GM19452 (cell line): ENCODE measurements around the gene POLE2.
"Not testable (repeated sequence)": the region's sequence is repeated elsewhere in the genome, so short reads cannot be mapped to it uniquely, and the experiment has no call there.

Experiments
- ATAC-seq: cut with Tn5 transposase; IDR thresholded peaks from one replicate; pipeline ENCODE4 v1.9.1; 2021; ENCODE audit not compliant: unreplicated experiment

Gene POLE2

DNA sequence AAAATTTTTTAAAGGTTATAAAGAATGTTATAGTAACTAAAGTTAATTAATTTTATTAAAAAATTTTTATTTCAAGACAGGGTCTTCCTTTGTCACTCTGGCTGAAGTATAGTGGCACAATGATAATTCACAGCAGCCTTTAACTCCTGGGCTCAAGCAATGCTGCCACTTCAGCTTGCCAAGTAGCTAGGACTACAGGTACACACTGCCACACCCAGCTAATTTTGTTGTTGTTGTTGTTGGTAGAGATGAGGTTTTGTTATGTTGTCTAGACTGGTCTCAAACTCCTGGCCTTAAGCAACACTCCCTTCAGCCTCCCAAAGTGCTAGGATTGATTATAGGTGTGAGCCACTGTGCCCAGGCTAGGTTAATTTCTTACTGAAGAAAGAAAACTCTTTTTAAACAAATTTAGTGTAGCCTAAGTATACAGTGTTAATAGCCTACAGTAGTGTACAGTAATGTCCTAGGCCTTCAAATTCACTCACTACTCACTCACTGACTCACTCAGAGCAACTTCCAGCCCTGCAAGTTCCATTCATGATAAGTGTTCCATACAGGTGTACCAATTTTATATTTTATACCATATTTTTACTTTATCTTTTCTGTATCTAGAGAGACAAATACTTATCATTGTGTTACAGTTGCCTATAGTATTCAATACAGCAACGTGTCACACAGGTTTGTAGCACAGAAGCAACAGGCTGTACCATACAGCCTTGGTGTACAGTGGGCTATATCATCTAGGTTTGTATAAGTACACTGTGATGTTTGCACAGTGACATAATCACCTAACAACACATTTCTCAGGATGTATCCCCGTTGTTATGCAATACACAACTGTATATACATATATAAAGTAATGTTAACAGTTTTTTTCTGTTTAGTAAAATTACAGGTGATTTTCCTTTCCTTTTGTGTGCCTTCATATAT, 28.2 kb downstream of the POLE2 start:
- ATAC-seq: no peak

DNA sequence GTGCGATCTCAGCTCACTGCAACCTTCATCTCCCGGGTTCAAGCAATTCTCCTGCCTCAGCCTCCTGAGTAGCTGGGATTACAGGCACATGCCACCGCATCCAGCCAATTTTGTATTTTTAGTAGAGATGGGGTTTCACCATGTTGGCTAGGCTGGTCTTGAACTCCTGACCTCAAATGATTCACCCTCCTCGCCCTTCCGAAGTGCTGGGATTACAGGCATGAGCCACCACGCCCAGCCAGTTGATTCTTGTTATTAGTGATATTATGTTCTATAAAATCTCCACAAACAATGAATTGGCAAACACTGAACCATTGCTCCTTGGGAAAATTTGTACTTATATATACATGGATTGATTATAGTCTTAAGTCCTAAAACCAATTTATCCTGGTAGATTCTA, 30.5 kb downstream of the POLE2 start:
- ATAC-seq: not testable (repeated sequence)

GRCh38 chr14:49654511-49654910, 33.5 kb downstream of the POLE2 start:
- no peak for ATAC-seq

GRCh38 chr14:49653508-49653907, 34.5 kb downstream of the POLE2 start:
- no peak for ATAC-seq

- no peak for ATAC-seq
These were observed 45.9 kb downstream of the POLE2 start for GRCh38 chr14:49642163-49642562.

- ATAC-seq: no peak
These were observed 46.3 kb downstream of the POLE2 start for GRCh38 chr14:49641697-49642129.

DNA sequence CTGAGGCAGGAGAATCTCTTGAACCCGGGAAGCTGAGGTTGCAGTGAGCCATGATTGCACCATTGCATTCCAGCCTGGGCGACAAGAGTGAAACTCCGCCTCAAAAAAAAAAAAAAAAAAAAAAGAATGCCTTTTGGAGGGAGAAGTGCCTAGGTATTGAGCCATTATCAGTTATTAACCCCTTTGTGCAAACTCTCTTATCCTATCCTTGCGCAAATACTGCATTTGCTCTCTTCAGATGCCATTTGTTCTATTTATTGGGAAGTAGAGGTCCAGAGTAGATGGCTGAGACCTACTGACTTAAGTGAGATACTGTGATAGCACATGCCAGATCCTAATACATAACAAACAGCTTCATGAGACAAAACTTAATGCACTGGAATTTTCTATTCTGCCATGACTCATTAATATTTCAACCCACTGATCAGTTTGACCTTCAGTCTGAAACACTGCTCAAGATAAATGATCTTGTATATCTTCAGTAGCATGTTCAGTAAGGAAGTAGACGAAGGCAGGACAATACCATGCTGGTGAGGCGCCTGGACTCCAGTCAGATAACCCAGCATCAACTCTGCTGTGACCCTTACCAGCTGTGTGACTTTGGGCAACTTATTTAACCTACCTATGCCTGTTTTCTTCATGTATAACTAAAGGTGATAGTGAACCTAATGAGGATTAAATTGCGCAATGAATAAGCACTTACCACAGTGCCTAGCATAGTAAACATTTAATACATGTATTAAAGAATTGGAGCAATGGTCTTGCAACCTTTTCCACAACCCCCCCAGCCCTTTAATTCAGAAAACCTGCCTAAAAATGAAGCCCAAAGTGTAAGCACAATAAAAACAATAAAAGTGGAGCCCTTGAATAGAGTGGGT, 47.2 kb downstream of the POLE2 start:
- ATAC-seq: no peak

DNA sequence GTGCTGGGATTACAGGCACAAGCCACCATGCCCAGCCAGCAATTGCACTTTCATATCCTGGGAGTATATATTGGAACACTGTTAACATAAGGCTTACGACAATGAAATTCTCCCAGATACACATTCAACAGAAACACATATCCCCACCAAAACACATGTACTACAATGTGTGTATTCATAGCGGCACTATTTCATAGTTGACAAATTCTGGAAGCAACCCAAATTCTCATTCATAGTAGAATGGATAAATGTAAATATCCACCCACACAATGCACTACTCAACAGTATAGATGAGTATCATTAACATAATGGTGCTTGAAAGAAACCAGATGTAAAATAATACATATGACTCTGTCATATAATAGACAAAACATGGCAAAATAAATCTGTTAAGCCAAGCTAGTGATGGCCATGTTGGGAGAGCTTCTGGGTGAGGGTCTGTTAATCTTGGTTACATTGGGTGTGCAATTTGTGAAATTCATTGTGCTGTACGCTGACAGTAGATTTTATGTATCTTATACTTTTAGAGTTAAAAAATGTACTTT, 50.4 kb downstream of the POLE2 start:
- no peak for ATAC-seq

DNA sequence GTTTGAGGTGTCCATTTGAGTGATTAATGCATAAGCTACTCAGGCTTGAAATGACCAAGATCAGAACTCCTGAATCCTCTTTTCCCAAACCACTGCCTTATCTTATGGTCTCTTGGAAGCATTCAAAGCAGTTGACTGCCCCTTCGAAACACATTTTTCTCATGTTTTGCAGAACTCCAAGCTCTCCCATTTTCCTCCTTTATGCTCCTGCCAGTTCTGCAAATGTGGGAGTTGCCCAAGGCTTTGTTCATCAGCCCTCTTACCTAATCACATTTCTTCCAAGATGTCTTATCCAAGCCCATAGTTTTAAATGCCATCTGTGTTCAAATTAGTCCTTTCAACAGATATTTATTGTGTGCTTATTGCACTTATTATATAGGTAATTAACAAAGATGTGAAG, 51.1 kb downstream of the POLE2 start:
- no peak for ATAC-seq

GRCh38 chr14:49634547-49635334, 53.3 kb downstream of the POLE2 start, which contains the start of gene DNAAF2:
TSS of gene DNAAF2 (minus strand) at chr14:49635244. CDS start at chr14:49635149, 95 bp downstream.
- ATAC-seq: peak; percentile 27

DNA sequence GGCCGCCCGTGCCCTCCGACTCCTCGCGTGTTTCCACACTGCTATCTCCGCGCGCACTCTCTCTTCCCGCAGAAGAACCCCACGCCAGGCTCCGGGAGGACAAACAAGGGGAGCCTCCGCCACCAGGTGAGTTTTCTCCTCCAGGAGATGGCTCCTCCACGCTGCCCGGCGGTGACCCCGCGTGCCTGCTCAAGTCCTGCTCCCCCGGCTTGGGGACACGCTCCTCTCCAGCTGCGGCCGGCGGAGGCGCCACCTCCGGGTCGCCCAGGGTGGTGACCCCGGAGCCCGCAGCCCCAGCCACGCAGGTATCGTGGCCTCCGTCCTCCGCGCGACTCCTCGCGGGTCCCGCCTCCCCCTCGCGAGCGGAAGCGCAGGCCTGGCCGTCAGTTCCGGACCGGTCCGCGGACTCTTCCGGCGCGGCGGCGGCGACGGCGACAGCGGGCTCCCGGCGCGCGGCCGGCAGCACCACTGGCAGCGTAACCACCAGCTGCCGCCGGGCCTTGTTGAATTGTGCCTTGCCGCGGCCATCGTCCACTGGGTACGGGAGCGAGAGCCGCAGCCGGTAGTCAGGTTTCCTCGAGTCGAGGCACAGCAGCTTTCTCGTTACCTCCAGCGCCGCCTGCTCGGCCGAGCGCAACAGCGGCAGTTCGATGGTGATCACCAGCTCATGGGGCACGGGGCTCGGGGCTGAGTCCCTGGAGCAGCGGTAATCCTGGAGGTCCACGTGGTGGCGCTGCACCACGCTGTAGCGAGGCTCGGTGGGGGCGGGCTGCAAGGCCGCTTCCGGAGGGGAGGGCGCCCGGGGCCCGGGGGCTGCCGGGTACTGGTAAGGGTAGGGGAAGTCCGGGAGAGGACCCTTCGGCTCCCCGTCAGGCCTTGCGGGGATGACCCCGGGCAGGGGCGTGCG, 54.1 kb downstream of the POLE2 start:
- ATAC-seq: peak; percentile 79

- no peak for ATAC-seq
These were observed 63.8 kb downstream of the POLE2 start for GRCh38 chr14:49623941-49624839.

- ATAC-seq: no peak
These were observed 64.6 kb downstream of the POLE2 start for GRCh38 chr14:49623387-49623786.

GRCh38 chr14:49622022-49622607, 65.9 kb downstream of the POLE2 start:
- ATAC-seq: no peak

- ATAC-seq: peak; percentile 26
These were observed 66.7 kb downstream of the POLE2 start for GRCh38 chr14:49621114-49621881.

DNA sequence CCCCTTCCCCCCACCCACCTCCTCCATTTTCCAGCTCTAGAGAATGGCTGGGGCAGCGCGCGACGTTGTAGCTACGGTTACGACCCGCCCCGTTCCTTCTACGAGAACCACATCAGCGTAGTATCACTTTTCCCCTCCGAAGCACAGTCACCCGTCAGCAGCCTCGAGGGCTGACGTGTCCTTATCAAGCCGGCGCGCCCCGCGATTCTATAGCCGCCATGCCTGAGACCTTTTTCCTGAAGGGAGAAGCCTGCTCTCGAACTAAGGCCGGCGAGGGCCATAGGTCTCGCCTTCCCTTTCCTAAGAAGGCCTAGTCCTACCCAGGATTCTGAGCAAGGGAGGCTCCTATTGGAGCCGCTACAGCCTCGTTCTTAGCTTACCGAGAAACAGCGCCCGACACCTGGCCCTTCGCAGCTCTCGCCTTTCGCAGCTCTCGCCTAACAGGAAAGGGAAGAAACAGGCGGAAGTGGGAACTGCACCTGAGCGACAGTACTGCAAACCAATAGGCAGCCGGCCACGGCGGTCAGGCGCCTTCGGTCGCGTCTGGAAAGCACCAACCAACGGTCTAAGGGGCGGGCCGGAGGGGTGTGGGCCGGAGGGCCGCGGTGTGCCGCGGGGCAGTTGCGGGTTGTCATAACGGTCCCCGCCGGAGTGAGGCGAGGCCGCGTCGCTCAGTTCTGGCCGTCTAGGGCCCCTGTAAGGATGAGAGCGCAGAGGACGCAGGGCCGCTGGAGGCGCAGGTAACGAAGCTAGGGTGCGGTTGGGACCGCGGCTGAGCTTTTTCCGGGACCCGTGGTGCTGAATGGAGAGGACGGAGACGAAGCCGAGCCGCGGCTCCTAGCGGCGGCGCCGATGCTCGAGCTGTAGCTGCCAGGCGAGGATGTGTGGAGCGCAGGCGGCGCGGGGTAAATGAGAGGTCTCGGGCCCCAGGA, 67.6 kb downstream of the POLE2 start, which contains the start of the genes MGAT2 and RPL36AL:
TSS of gene MGAT2 (plus strand) at position 618 of the 932 bp plus-strand sequence. CDS start 470 bp downstream, outside the sequence.
TSS of gene RPL36AL (minus strand) at position 445 of the 932 bp plus-strand sequence. CDS start 1,522 bp downstream, outside the sequence.
- peak; percentile 93 for ATAC-seq
